Neuronal stem cell (in vitro differentiated cells): ENCODE data around the gene ERP44. TPM values are rescaled to one million over a fixed set of nuclear protein-coding genes. Genes with fewer than 3 reads are reported as not detected.
"Not testable (repeated sequence)": the region's sequence is repeated elsewhere in the genome, so short reads cannot be mapped to it uniquely, and the experiment has no call there.

Experiments used
- DNase-seq: peaks from one replicate; pipeline ENCODE4 v3.0.0-alpha.2; 2013; ENCODE audit warnings: low spot score
- H2AFZ ChIP-seq: one replicate; pipeline ENCODE4 v1.6.1; 2013; ENCODE audit warnings: mild to moderate bottlenecking, low read length, inconsistent platforms
- H2AK5ac ChIP-seq: 2 replicates; pipeline ENCODE4 v1.6.1; 2013; ENCODE audit warnings: low read depth, mild to moderate bottlenecking, inconsistent platforms, low read length, moderate library complexity, mixed read lengths
- H2BK120ac ChIP-seq: 2 replicates; pipeline ENCODE4 v1.6.1; 2013; ENCODE audit warnings: low read depth, mild to moderate bottlenecking, inconsistent platforms, low read length, moderate library complexity, mixed read lengths
- H2BK12ac ChIP-seq: one replicate; pipeline ENCODE4 v1.6.1; 2013; ENCODE audit warnings: low read length, inconsistent platforms
- H2BK15ac ChIP-seq: 2 replicates; pipeline ENCODE4 v1.6.1; 2013; ENCODE audit warnings: mild to moderate bottlenecking, low read length, inconsistent platforms, mixed read lengths
- H2BK5ac ChIP-seq: one replicate; pipeline ENCODE4 v1.6.1; 2013; ENCODE audit warnings: inconsistent platforms, mild to moderate bottlenecking, low read length, moderate library complexity
- H3K14ac ChIP-seq: one replicate; pipeline ENCODE4 v1.6.1; 2013; ENCODE audit warnings: low read length, inconsistent platforms
- H3K18ac ChIP-seq: 2 replicates; pipeline ENCODE4 v1.6.1; 2013; ENCODE audit warnings: low read length, inconsistent platforms
- H3K23ac ChIP-seq: 2 replicates; pipeline ENCODE4 v1.6.1; 2013; ENCODE audit warnings: low read depth, mild to moderate bottlenecking, mixed read lengths, low read length, inconsistent platforms; ENCODE audit not compliant: poor library complexity
- H3K27ac ChIP-seq: replicated peaks from 3 replicates; pipeline ENCODE4 v1.5.1; 2013; ENCODE audit warnings: low read length, inconsistent platforms
- H3K27me3 ChIP-seq, 3 experiments: 2 replicates each; pipeline ENCODE4 v1.6.1; 2013; ENCODE audit warnings: low read length in 3 of 3, mild to moderate bottlenecking in 2 of 3, inconsistent platforms in 1 of 3, low read depth in 1 of 3, mixed read lengths in 1 of 3, moderate library complexity in 1 of 3; ENCODE audit not compliant: control insufficient read depth in 3 of 3, insufficient read depth in 3 of 3
- H3K36me3 ChIP-seq, 2 donors: replicated peaks in 1 of 2; 2 replicates each; pipeline ENCODE4 v1.6.1; 2013; ENCODE audit warnings: low read length in 2 of 2; ENCODE audit not compliant: control insufficient read depth in 2 of 2, insufficient read depth in 2 of 2
- H3K4ac ChIP-seq: 2 replicates; pipeline ENCODE4 v1.6.1; 2013; ENCODE audit warnings: inconsistent platforms, mild to moderate bottlenecking, low read length, moderate library complexity
- H3K4me1 ChIP-seq, 2 donors: 1 replicate in 1 of 2; 2 replicates in 1 of 2; pipeline ENCODE4 v1.6.1; 2013; ENCODE audit warnings: low read length in 2 of 2, low read depth in 1 of 2; ENCODE audit not compliant: control insufficient read depth in 2 of 2, insufficient read depth in 1 of 2
- H3K4me2 ChIP-seq: one replicate; pipeline ENCODE4 v1.6.1; 2013; ENCODE audit warnings: mild to moderate bottlenecking, low read length, inconsistent platforms; ENCODE audit not compliant: insufficient read depth, poor library complexity, severe bottlenecking
- H3K4me3 ChIP-seq, 2 donors: 2 replicates each; pipeline ENCODE4 v1.5.1; 2013; ENCODE audit warnings: low read length in 2 of 2, mild to moderate bottlenecking in 2 of 2, inconsistent platforms in 1 of 2, moderate library complexity in 1 of 2
- H3K79me1 ChIP-seq: one replicate; pipeline ENCODE4 v1.6.1; 2013; ENCODE audit warnings: low read depth, mild to moderate bottlenecking, inconsistent platforms, low read length, moderate library complexity
- H3K9ac ChIP-seq: one replicate; pipeline ENCODE4 v1.6.1; 2013; ENCODE audit warnings: mild to moderate bottlenecking, low read depth, low read length, inconsistent platforms; ENCODE audit not compliant: poor library complexity
- H3K9me3 ChIP-seq, 2 donors: replicated peaks in 1 of 2; 2 replicates each; pipeline versions ENCODE3 to v1.6.1; 2013; ENCODE audit warnings: low read length in 2 of 2, mild to moderate bottlenecking in 2 of 2, inconsistent platforms in 1 of 2, low read depth in 1 of 2, mixed read lengths in 1 of 2, moderate library complexity in 1 of 2; ENCODE audit not compliant: control insufficient read depth in 2 of 2, insufficient read depth in 1 of 2
- H4K8ac ChIP-seq: one replicate; pipeline ENCODE4 v1.6.1; 2013; ENCODE audit warnings: low read depth, mild to moderate bottlenecking, inconsistent platforms, low read length, moderate library complexity
- H4K91ac ChIP-seq: one replicate; pipeline ENCODE4 v1.6.1; 2013; ENCODE audit warnings: low read length, low read depth, mild to moderate bottlenecking, inconsistent platforms; ENCODE audit not compliant: poor library complexity
- WGBS, 2 donors: extraction: QIAGEN DNeasy Blood & Tissue Kit; methylation state at CpG; one replicate each; pipeline ENCODE4 v1.1.7; 2013; ENCODE audit warnings: missing lambda C conversion rate in 2 of 2, mixed read lengths in 1 of 2; ENCODE audit not compliant: insufficient read length in 2 of 2, insufficient replicate concordance in 1 of 2; ENCODE audit errors: extremely low coverage in 2 of 2; 5-methylcytosine and 5-hydroxymethylcytosine counted together
- polyA plus RNA-seq, 2 experiments: library from polyadenylated mRNA; stranded (reverse); fragments of 200-250 nt; gene quantifications; one replicate each; pipeline ENCODE4 v1.2.3, GENCODE V29; 2013

The ERP44 gene
- polyA plus RNA-seq (2013, experiment 1 of 2) = 14.2 TPM
- 13.7 TPM for polyA plus RNA-seq (2013, experiment 2 of 2)

DNA sequence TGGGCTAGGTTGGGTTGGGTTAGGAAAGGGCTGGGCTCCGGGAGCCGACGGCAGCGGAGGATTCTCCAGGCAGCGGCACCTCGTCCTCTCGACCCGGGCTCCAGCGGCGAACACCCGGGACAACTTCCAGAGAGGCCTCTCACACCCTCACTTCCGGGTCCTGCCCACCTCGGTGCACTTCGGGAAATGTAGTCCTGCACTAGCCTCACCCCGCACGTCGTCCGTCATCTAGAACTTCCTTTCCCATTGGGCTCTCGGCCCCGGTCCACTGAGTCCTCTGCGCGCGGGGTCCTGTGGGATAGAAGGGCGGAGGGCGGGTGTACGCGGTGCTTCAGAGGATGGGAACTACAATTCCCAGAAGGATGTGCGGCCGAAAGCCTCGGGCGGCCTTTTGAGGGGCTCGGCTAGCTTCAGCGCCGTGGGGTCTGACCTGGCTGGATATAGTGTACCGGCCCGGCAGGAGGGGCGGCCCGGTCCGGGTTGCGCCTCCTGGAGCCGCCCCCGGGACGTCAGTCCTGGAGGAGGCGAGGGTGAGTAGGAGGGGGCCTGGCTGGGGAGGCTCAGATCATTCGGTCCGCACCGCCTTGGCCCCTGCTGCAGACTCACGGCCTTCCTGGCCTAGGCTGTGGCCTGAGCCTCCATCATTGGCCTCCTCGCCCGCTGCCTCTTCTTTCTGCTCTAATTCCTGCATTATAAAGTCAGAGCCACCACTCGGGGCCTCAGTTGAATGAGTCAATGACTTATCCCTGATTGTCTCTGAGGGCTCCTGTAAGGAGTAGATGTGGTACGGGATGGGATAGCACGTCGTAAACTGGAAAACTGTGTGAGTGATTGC, at the start of gene ERP44, which contains the start of gene INVS:
ERP44 (minus strand) TSS at position 114 of the 835 bp plus-strand sequence. CDS start 160 bp downstream, outside the sequence.
INVS (plus strand) TSS at position 357 of the 835 bp plus-strand sequence. CDS start 5,279 bp downstream, outside the sequence.
- no peak within 1 kb of the TSS for H3K4ac ChIP-seq
- peaks cover 4% of the 10 kb centered on the region for H3K79me1 ChIP-seq
- H2BK12ac ChIP-seq = no peak within 1 kb of the TSS
- H3K27ac ChIP-seq = peak within 1 kb of the TSS; percentile 56
- peak; percentile 98 for DNase-seq
- H2AK5ac ChIP-seq = no peak within 1 kb of the TSS
- peak within 1 kb of the TSS; percentile 92 for H3K18ac ChIP-seq
- H3K14ac ChIP-seq = peak within 1 kb of the TSS; percentile 89
- peaks cover 2 to 4% of the 10 kb centered on the region in 2 donors for H3K4me1 ChIP-seq
- H3K23ac ChIP-seq = peak within 1 kb of the TSS; percentile 98
- no peaks in the 10 kb centered on the region for H3K27me3 ChIP-seq
- no peaks in the 10 kb centered on the region for H3K9me3 ChIP-seq
- H3K9ac ChIP-seq = peak within 1 kb of the TSS; percentile 98
- peak within 1 kb of the TSS; percentile 57 for H2BK120ac ChIP-seq
- no peak within 1 kb of the TSS for H4K91ac ChIP-seq
- H4K8ac ChIP-seq = peak within 1 kb of the TSS; percentile 65
- peak within 1 kb of the TSS; percentile 90 for H3K4me2 ChIP-seq
- H2AFZ ChIP-seq = peak within 1 kb of the TSS; percentile 97
- no peak within 1 kb of the TSS for H2BK15ac ChIP-seq
- H3K4me3 ChIP-seq = peak within 1 kb of the TSS; percentile 81 to 92
- H2BK5ac ChIP-seq = peak within 1 kb of the TSS; percentile 97
- WGBS, 2 donors = no CpG with 5 or more reads among the region's 54 CpGs
- peaks cover 6 to 21% of the 10 kb centered on the region in 2 donors for H3K36me3 ChIP-seq

- H3K4me2 ChIP-seq, H3K18ac ChIP-seq, H3K9ac ChIP-seq, H3K4me3 ChIP-seq, H3K4me1 ChIP-seq, H3K9me3 ChIP-seq, H2AFZ ChIP-seq, H3K36me3 ChIP-seq, H2BK15ac ChIP-seq, H2BK12ac ChIP-seq, H3K4ac ChIP-seq, H2AK5ac ChIP-seq, H3K27ac ChIP-seq, H4K91ac ChIP-seq, H3K27me3 ChIP-seq, DNase-seq, H3K14ac ChIP-seq, H2BK120ac ChIP-seq, H3K79me1 ChIP-seq, H3K23ac ChIP-seq, H2BK5ac ChIP-seq, H4K8ac ChIP-seq: not testable (repeated sequence)
- WGBS, 2 donors = no CpG with 5 or more reads among the region's 8 CpGs
Observed at GRCh38 chr9:100145976-100146375, 47.2 kb upstream of the ERP44 start.

- H3K27me3 ChIP-seq, H2BK15ac ChIP-seq, H3K79me1 ChIP-seq, H3K27ac ChIP-seq, H4K8ac ChIP-seq, H4K91ac ChIP-seq, H2BK120ac ChIP-seq, H2AK5ac ChIP-seq, H3K4me1 ChIP-seq, H3K36me3 ChIP-seq, H3K14ac ChIP-seq, DNase-seq, H3K4me2 ChIP-seq, H3K4me3 ChIP-seq, H2AFZ ChIP-seq, H3K4ac ChIP-seq, H3K23ac ChIP-seq, H3K9me3 ChIP-seq, H3K9ac ChIP-seq, H2BK5ac ChIP-seq, H2BK12ac ChIP-seq, H3K18ac ChIP-seq: not testable (repeated sequence)
- no CpG with 5 or more reads among the region's 15 CpGs for WGBS, 2 donors
Observed at GRCh38 chr9:100145167-100145934, 46.6 kb upstream of the ERP44 start.

- H2AFZ ChIP-seq, H4K91ac ChIP-seq, H3K9me3 ChIP-seq, H3K27ac ChIP-seq, H3K4ac ChIP-seq, H4K8ac ChIP-seq, H2BK12ac ChIP-seq, H3K18ac ChIP-seq, H3K14ac ChIP-seq, H3K4me1 ChIP-seq, H3K79me1 ChIP-seq, H3K36me3 ChIP-seq, H2BK5ac ChIP-seq, H3K9ac ChIP-seq, H2AK5ac ChIP-seq, DNase-seq, H3K4me2 ChIP-seq, H2BK120ac ChIP-seq, H3K4me3 ChIP-seq, H3K27me3 ChIP-seq, H2BK15ac ChIP-seq, H3K23ac ChIP-seq: not testable (repeated sequence)
- WGBS, 2 donors = no CpG with 5 or more reads among the region's 9 CpGs
Observed at GRCh38 chr9:100141862-100142261, 43.1 kb upstream of the ERP44 start.
